Memory B cell (primary cell): ENCODE measurements around the gene ZFC3H1.

ENCODE experiments used
- ATAC-seq: fragments of 150-1000 bp; cut with Tn5 transposase; 2 replicates; pipeline ENCODE4 v1.10.0; 2021; ENCODE audit warnings: low read depth, mild to moderate bottlenecking, moderate library complexity
- DNase-seq, 2 donors: peaks; one replicate each; pipeline ENCODE4 v3.0.0; 2022; ENCODE audit warnings: low spot score in 2 of 2
- H3K27ac Mint-ChIP-seq: one replicate; pipeline ENCODE4 v1.8.0; 2022; ENCODE audit warnings: mild to moderate bottlenecking, moderate library complexity, mixed read lengths
- H3K27me3 Mint-ChIP-seq: one replicate; pipeline ENCODE4 v1.8.0; 2022; ENCODE audit warnings: mixed read lengths
- H3K36me3 Mint-ChIP-seq: one replicate; pipeline ENCODE4 v1.8.0; 2022; ENCODE audit warnings: mild to moderate bottlenecking, mixed read lengths
- H3K4me1 Mint-ChIP-seq: one replicate; pipeline ENCODE4 v1.8.0; 2022; ENCODE audit warnings: mixed read lengths
- H3K4me3 Mint-ChIP-seq: one replicate; pipeline ENCODE4 v1.8.0; 2022; ENCODE audit warnings: mild to moderate bottlenecking, moderate library complexity, mixed read lengths
- H3K9me3 Mint-ChIP-seq: one replicate; pipeline ENCODE4 v1.8.0; 2022; ENCODE audit warnings: mixed read lengths

The ZFC3H1 gene

GRCh38 chr12:71662849-71663560 lies 643 bp downstream of the ZFC3H1 start:
- Mint-ChIP-seq H3K27ac (peak overlapping the region; percentile 100), H3K4me1 (peaks cover 21% of the 10 kb centered on the region), H3K9me3 (no peaks in the 10 kb centered on the region), H3K4me3 (peak overlapping the region; percentile 98), H3K27me3 (no peaks in the 10 kb centered on the region), H3K36me3 (peaks cover 14% of the 10 kb centered on the region)
- ATAC-seq (peak; percentile 40), DNase-seq (peak; percentile 63 to 71)

- H3K4me1 Mint-ChIP-seq = peaks cover 17% of the 10 kb centered on the region
- H3K4me3 Mint-ChIP-seq = peak overlapping the region; percentile 98
- ATAC-seq (no peak), DNase-seq (no peak)
- H3K27me3 Mint-ChIP-seq = no peaks in the 10 kb centered on the region
- H3K9me3 Mint-ChIP-seq = no peaks in the 10 kb centered on the region
- H3K27ac Mint-ChIP-seq = peak overlapping the region; percentile 100
- H3K36me3 Mint-ChIP-seq = peaks cover 14% of the 10 kb centered on the region
Measured at GRCh38 chr12:71661977-71662530, 1.6 kb downstream of the ZFC3H1 start.

- H3K36me3 Mint-ChIP-seq = peaks cover 17% of the 10 kb centered on the region
- no peak for DNase-seq
- no peak for ATAC-seq
- H3K4me1 Mint-ChIP-seq = peaks cover 18% of the 10 kb centered on the region
- H3K27ac Mint-ChIP-seq = no peak overlapping the region
- H3K9me3 Mint-ChIP-seq = no peaks in the 10 kb centered on the region
- H3K27me3 Mint-ChIP-seq = no peaks in the 10 kb centered on the region
- H3K4me3 Mint-ChIP-seq = no peak overlapping the region
Measured at GRCh38 chr12:71656740-71657139, 6.9 kb downstream of the ZFC3H1 start.

- Mint-ChIP-seq H3K4me3 (no peak overlapping the region), H3K36me3 (peaks cover 17% of the 10 kb centered on the region), H3K9me3 (no peaks in the 10 kb centered on the region), H3K4me1 (peaks cover 17% of the 10 kb centered on the region), H3K27ac (peak overlapping the region; percentile 11), H3K27me3 (no peaks in the 10 kb centered on the region)
- no peak for DNase-seq
- ATAC-seq = no peak
Measured at GRCh38 chr12:71655907-71656306, 7.7 kb downstream of the ZFC3H1 start.

- Mint-ChIP-seq H3K27ac (peak overlapping the region; percentile 43), H3K36me3 (peaks cover 19% of the 10 kb centered on the region), H3K9me3 (no peaks in the 10 kb centered on the region), H3K4me1 (peaks cover 17% of the 10 kb centered on the region), H3K4me3 (no peak overlapping the region), H3K27me3 (no peaks in the 10 kb centered on the region)
- no peak for DNase-seq
- ATAC-seq = no peak
Measured at GRCh38 chr12:71655495-71655894, 8.2 kb downstream of the ZFC3H1 start.

- ATAC-seq (no peak), DNase-seq (no peak)
- no peak overlapping the region for H3K4me3 Mint-ChIP-seq
- no peaks in the 10 kb centered on the region for H3K27me3 Mint-ChIP-seq
- peaks cover 18% of the 10 kb centered on the region for H3K36me3 Mint-ChIP-seq
- no peaks in the 10 kb centered on the region for H3K9me3 Mint-ChIP-seq
- H3K27ac Mint-ChIP-seq = no peak overlapping the region
- H3K4me1 Mint-ChIP-seq = peaks cover 19% of the 10 kb centered on the region
Measured at GRCh38 chr12:71654200-71654599, 9.4 kb downstream of the ZFC3H1 start.

- no peak for ATAC-seq
- DNase-seq = no peak
- Mint-ChIP-seq H3K4me3 (no peak overlapping the region), H3K9me3 (no peaks in the 10 kb centered on the region), H3K36me3 (peaks cover 14% of the 10 kb centered on the region), H3K27ac (no peak overlapping the region), H3K27me3 (no peaks in the 10 kb centered on the region), H3K4me1 (peaks cover 18% of the 10 kb centered on the region)
Measured at GRCh38 chr12:71653137-71653536, 10.5 kb downstream of the ZFC3H1 start.

GRCh38 chr12:71652656-71653055 lies 11.0 kb downstream of the ZFC3H1 start:
- no peak overlapping the region for H3K27ac Mint-ChIP-seq
- H3K9me3 Mint-ChIP-seq = no peaks in the 10 kb centered on the region
- H3K27me3 Mint-ChIP-seq = no peaks in the 10 kb centered on the region
- no peak overlapping the region for H3K4me3 Mint-ChIP-seq
- ATAC-seq = no peak
- peaks cover 18% of the 10 kb centered on the region for H3K4me1 Mint-ChIP-seq
- H3K36me3 Mint-ChIP-seq = peaks cover 12% of the 10 kb centered on the region
- DNase-seq = no peak

- DNase-seq = no peak
- no peaks in the 10 kb centered on the region for H3K9me3 Mint-ChIP-seq
- ATAC-seq = no peak
- no peaks in the 10 kb centered on the region for H3K27me3 Mint-ChIP-seq
- H3K27ac Mint-ChIP-seq = no peak overlapping the region
- peaks cover 14% of the 10 kb centered on the region for H3K36me3 Mint-ChIP-seq
- no peak overlapping the region for H3K4me3 Mint-ChIP-seq
- H3K4me1 Mint-ChIP-seq = peaks cover 8% of the 10 kb centered on the region
Measured at GRCh38 chr12:71649401-71649800, 14.2 kb downstream of the ZFC3H1 start.

- Mint-ChIP-seq H3K9me3 (no peaks in the 10 kb centered on the region), H3K4me1 (peaks cover 7% of the 10 kb centered on the region), H3K36me3 (peaks cover 16% of the 10 kb centered on the region), H3K27ac (no peak overlapping the region), H3K27me3 (no peaks in the 10 kb centered on the region), H3K4me3 (no peak overlapping the region)
- ATAC-seq (no peak), DNase-seq (no peak)
Measured at GRCh38 chr12:71648537-71648936, 15.1 kb downstream of the ZFC3H1 start.

GRCh38 chr12:71646512-71646911 lies 17.1 kb downstream of the ZFC3H1 start:
- H3K9me3 Mint-ChIP-seq = no peaks in the 10 kb centered on the region
- DNase-seq = no peak
- no peak overlapping the region for H3K4me3 Mint-ChIP-seq
- H3K27ac Mint-ChIP-seq = no peak overlapping the region
- H3K36me3 Mint-ChIP-seq = peaks cover 24% of the 10 kb centered on the region
- peaks cover 7% of the 10 kb centered on the region for H3K4me1 Mint-ChIP-seq
- no peaks in the 10 kb centered on the region for H3K27me3 Mint-ChIP-seq
- ATAC-seq = no peak

GRCh38 chr12:71645268-71645667 lies 18.4 kb downstream of the ZFC3H1 start:
- peak overlapping the region; percentile 74 for H3K27ac Mint-ChIP-seq
- no peaks in the 10 kb centered on the region for H3K27me3 Mint-ChIP-seq
- no peak for DNase-seq
- peaks cover 7% of the 10 kb centered on the region for H3K4me1 Mint-ChIP-seq
- no peak overlapping the region for H3K4me3 Mint-ChIP-seq
- H3K9me3 Mint-ChIP-seq = no peaks in the 10 kb centered on the region
- no peak for ATAC-seq
- H3K36me3 Mint-ChIP-seq = peaks cover 25% of the 10 kb centered on the region

- Mint-ChIP-seq H3K9me3 (no peaks in the 10 kb centered on the region), H3K36me3 (peaks cover 34% of the 10 kb centered on the region), H3K4me3 (no peak overlapping the region), H3K27me3 (no peaks in the 10 kb centered on the region), H3K4me1 (peaks cover 5% of the 10 kb centered on the region), H3K27ac (no peak overlapping the region)
- ATAC-seq (no peak), DNase-seq (no peak)
Measured at GRCh38 chr12:71642264-71642663, 21.4 kb downstream of the ZFC3H1 start.

- Mint-ChIP-seq H3K4me3 (no peak overlapping the region), H3K27ac (peak overlapping the region; percentile 35), H3K36me3 (peaks cover 32% of the 10 kb centered on the region), H3K9me3 (no peaks in the 10 kb centered on the region), H3K27me3 (no peaks in the 10 kb centered on the region), H3K4me1 (peaks cover 9% of the 10 kb centered on the region)
- ATAC-seq (no peak), DNase-seq (no peak)
Measured at GRCh38 chr12:71641390-71641789, 22.3 kb downstream of the ZFC3H1 start.

GRCh38 chr12:71640316-71640715 lies 23.3 kb downstream of the ZFC3H1 start:
- no peak overlapping the region for H3K4me3 Mint-ChIP-seq
- no peak overlapping the region for H3K27ac Mint-ChIP-seq
- H3K9me3 Mint-ChIP-seq = no peaks in the 10 kb centered on the region
- no peaks in the 10 kb centered on the region for H3K27me3 Mint-ChIP-seq
- peaks cover 36% of the 10 kb centered on the region for H3K36me3 Mint-ChIP-seq
- H3K4me1 Mint-ChIP-seq = peaks cover 9% of the 10 kb centered on the region
- ATAC-seq = no peak
- DNase-seq = no peak
